Liver (tissue), 9 donors: ENCODE data around the gene CARMIL1. TPM values are rescaled to one million over a fixed set of nuclear protein-coding genes. Genes with fewer than 3 reads are reported as not detected.

Experiments
- DNase-seq: peaks from one replicate; pipeline ENCODE4 v3.0.0-alpha.2; 2017; ENCODE audit warnings: low spot score
- H3K27ac ChIP-seq, 2 donors: one replicate each; pipeline ENCODE4 v1.7.0; 2013; ENCODE audit warnings: inconsistent platforms in 2 of 2, low read length in 2 of 2, control low read depth in 1 of 2, low read depth in 1 of 2, mild to moderate bottlenecking in 1 of 2
- H3K27me3 ChIP-seq, 4 donors: one replicate each; pipeline versions ENCODE4 v1.6.1 to v1.7.0; 2013; ENCODE audit warnings: low read length in 3 of 4, inconsistent platforms in 1 of 4, mild to moderate bottlenecking in 1 of 4, moderate library complexity in 1 of 4; ENCODE audit not compliant: control insufficient read depth in 4 of 4, insufficient read depth in 4 of 4
- H3K36me3 ChIP-seq, 4 donors: one replicate each; pipeline versions ENCODE4 v1.6.1 to v1.7.0; 2013; ENCODE audit warnings: low read length in 3 of 4, mild to moderate bottlenecking in 3 of 4, low read depth in 1 of 4, moderate library complexity in 1 of 4; ENCODE audit not compliant: control insufficient read depth in 4 of 4, insufficient read depth in 3 of 4
- H3K4me1 ChIP-seq, 4 donors: one replicate each; pipeline versions ENCODE4 v1.6.1 to v1.7.0; 2013; ENCODE audit warnings: low read length in 3 of 4, mild to moderate bottlenecking in 3 of 4, moderate library complexity in 1 of 4; ENCODE audit not compliant: control insufficient read depth in 4 of 4, insufficient read depth in 4 of 4
- H3K4me3 ChIP-seq, 3 donors: one replicate each; pipeline versions ENCODE4 v1.6.1 to v1.7.0; 2013; ENCODE audit warnings: low read length in 3 of 3, control low read depth in 1 of 3, low read depth in 1 of 3, mild to moderate bottlenecking in 1 of 3
- H3K9ac ChIP-seq, 2 donors: one replicate each; pipeline ENCODE4 v1.7.0; 2013; ENCODE audit warnings: low read length in 2 of 2, mild to moderate bottlenecking in 2 of 2, moderate library complexity in 2 of 2, control low read depth in 1 of 2, low read depth in 1 of 2
- H3K9me3 ChIP-seq, 4 donors: one replicate each; pipeline versions ENCODE4 v1.6.1 to v1.7.0; 2013; ENCODE audit warnings: low read length in 3 of 4; ENCODE audit not compliant: control insufficient read depth in 4 of 4
- ATF3 ChIP-seq: IDR thresholded peaks from 2 replicates; pipeline ENCODE4 v1.6.1; 2016; ENCODE audit warnings: antibody characterized with exemption
- CTCF ChIP-seq: fragments of 150-350 bp; IDR thresholded peaks from 2 replicates; pipeline ENCODE4 v1.5.1; 2017; ENCODE audit warnings: improper control_type of control experiment, low read depth, low read length; ENCODE audit not compliant: missing input control
- EGR1 ChIP-seq, 2 donors: IDR thresholded peaks; 2 replicates each; pipeline ENCODE4 v1.6.1; 2016 to 2018; ENCODE audit warnings: antibody characterized with exemption in 2 of 2, low read depth in 2 of 2
- FOXA1 ChIP-seq: IDR thresholded peaks from 2 replicates; pipeline ENCODE4 v1.6.1; 2016; ENCODE audit warnings: antibody characterized with exemption
- FOXA2 ChIP-seq: IDR thresholded peaks from 2 replicates; pipeline ENCODE4 v1.6.1; 2016; ENCODE audit warnings: antibody characterized with exemption
- GABPA ChIP-seq, 2 donors: IDR thresholded peaks in 1 of 2; conservative IDR thresholded peaks in 1 of 2; 2 replicates each; pipeline ENCODE4 v1.6.1; 2016; ENCODE audit warnings: antibody characterized with exemption in 2 of 2, mild to moderate bottlenecking in 1 of 2, moderate library complexity in 1 of 2
- HNF4A ChIP-seq, 2 donors: conservative IDR thresholded peaks; 2 replicates each; pipeline ENCODE4 v1.6.1; 2016; ENCODE audit warnings: antibody characterized with exemption in 2 of 2, mild to moderate bottlenecking in 2 of 2
- JUND ChIP-seq, 2 donors: IDR thresholded peaks; 2 replicates each; pipeline ENCODE4 v1.6.1; 2016; ENCODE audit warnings: antibody characterized with exemption in 2 of 2
- MAX ChIP-seq: IDR thresholded peaks from 2 replicates; pipeline ENCODE4 v1.6.1; 2016; ENCODE audit warnings: antibody characterized with exemption
- NR2F2 ChIP-seq: IDR thresholded peaks from 2 replicates; pipeline ENCODE4 v1.6.1; 2016; ENCODE audit warnings: antibody characterized with exemption
- RAD21 ChIP-seq, 2 donors: IDR thresholded peaks; 2 replicates each; pipeline ENCODE4 v1.6.1; 2016; ENCODE audit warnings: antibody characterized with exemption in 2 of 2, mild to moderate bottlenecking in 2 of 2
- REST ChIP-seq: IDR thresholded peaks from 2 replicates; pipeline ENCODE4 v1.6.1; 2016; ENCODE audit warnings: antibody characterized with exemption, mild to moderate bottlenecking
- RXRA ChIP-seq, 2 donors: IDR thresholded peaks; 2 replicates each; pipeline ENCODE4 v1.6.1; 2017 to 2018; ENCODE audit warnings: antibody characterized with exemption in 2 of 2, mild to moderate bottlenecking in 1 of 2
- SP1 ChIP-seq: IDR thresholded peaks from 2 replicates; pipeline ENCODE4 v1.6.1; 2018; ENCODE audit warnings: antibody characterized with exemption, mild to moderate bottlenecking
- TAF1 ChIP-seq: conservative IDR thresholded peaks from 2 replicates; pipeline ENCODE4 v1.6.1; 2016; ENCODE audit warnings: antibody characterized with exemption, mild to moderate bottlenecking
- WGBS: extraction: QIAGEN DNeasy Blood & Tissue Kit; methylation state at CpG from one replicate; pipeline ENCODE4 v1.1.7; 2013; 5-methylcytosine and 5-hydroxymethylcytosine counted together
- polyA plus RNA-seq, 2 donors: library from polyadenylated mRNA; stranded (reverse) in 1 of 2; unstranded in 1 of 2; fragments of 200-250 nt in 1 of 2; fragments of >200 nt in 1 of 2; fragmentation: Nextera tagmentation in 1 of 2; extraction: Ambion mirVana in 1 of 2; gene quantifications; one replicate each; pipeline versions ENCODE4 v1.2.1 to v1.2.3, GENCODE V29; 2013 to 2015
- total RNA-seq, 2 donors: library from RNA; depleted of rRNA; stranded (reverse); fragments of >200 nt; gene quantifications; one replicate each; pipeline ENCODE4 v1.2.3, GENCODE V29; 2014
- donor health status: healthy.
- donor health status: healthy.
- donor health status: healthy.
- donor health status: healthy.
- donor health status: healthy.

CARMIL1 gene
- total and polyA plus RNA-seq, 4 donors: 1.4 to 9.5 (median 3.5) TPM

GRCh38 chr6:25286891-25287290, 7.7 kb downstream of the CARMIL1 start:
- Histone ChIP-seq H3K9ac (no peak overlapping the region), H3K27me3 (no peaks in the 10 kb centered on the region), H3K9me3 (no peaks in the 10 kb centered on the region), H3K36me3 (no peaks in the 10 kb centered on the region), H3K27ac (no peak overlapping the region), H3K4me3 (no peak overlapping the region), H3K4me1 (no peaks in the 10 kb centered on the region)
- TF ChIP-seq FOXA1: no peak
- TF ChIP-seq NR2F2: no peak
- no peak for TF ChIP-seq ATF3
- no peak for TF ChIP-seq JUND (IDR thresholded peaks at IDR 0.05)
- WGBS: 97% methylated on average over 2 of the region's 2 CpGs
- no peak for DNase-seq

- no peaks in the 10 kb centered on the region for H3K4me1 ChIP-seq
- WGBS: 94% methylated on average over 6 of the region's 6 CpGs
- no peaks in the 10 kb centered on the region for H3K9me3 ChIP-seq
- no peak overlapping the region for H3K27ac ChIP-seq
- no peak overlapping the region for H3K9ac ChIP-seq
- DNase-seq: no peak
- H3K4me3 ChIP-seq: no peak overlapping the region
- no peaks in the 10 kb centered on the region for H3K27me3 ChIP-seq
- no peaks in the 10 kb centered on the region for H3K36me3 ChIP-seq
- TF ChIP-seq RXRA (IDR thresholded peaks at IDR 0.05) (no peak), FOXA2 (no peak), EGR1 (IDR thresholded peaks at IDR 0.05; ENCODE audit: low read depth in 2 of 2) (no peak), SP1 (no peak), MAX (no peak), FOXA1 (no peak)
Observed at GRCh38 chr6:25287941-25288340, 8.8 kb downstream of the CARMIL1 start.

- DNase-seq: no peak
- WGBS: 95% methylated on average over 2 of the region's 2 CpGs
- Histone ChIP-seq H3K4me1 (no peaks in the 10 kb centered on the region), H3K4me3 (no peak overlapping the region), H3K9me3 (no peaks in the 10 kb centered on the region), H3K27me3 (no peaks in the 10 kb centered on the region), H3K36me3 (no peaks in the 10 kb centered on the region), H3K9ac (no peak overlapping the region), H3K27ac (no peak overlapping the region)
- TF ChIP-seq RAD21 (IDR thresholded peaks at IDR 0.05) (no peak), REST (no peak), NR2F2 (no peak), MAX (no peak), TAF1 (no peak), JUND (IDR thresholded peaks at IDR 0.05) (no peak), HNF4A (conservative IDR thresholded peaks at IDR 0.05) (no peak), GABPA (IDR thresholded peaks at IDR 0.05 in 1 of 2, conservative IDR thresholded peaks at IDR 0.05 in 1 of 2) (no peak), FOXA2 (no peak), SP1 (no peak), CTCF (no peak)
Observed at GRCh38 chr6:25288518-25288917, 9.3 kb downstream of the CARMIL1 start.
